Lung microvascular endothelial cell (primary cell): ENCODE data around the gene DUSP8. TPM values are rescaled to one million over a fixed set of nuclear protein-coding genes. Genes with fewer than 3 reads are reported as not detected.
"Not testable (repeated sequence)": the region's sequence is repeated elsewhere in the genome, so short reads cannot be mapped to it uniquely, and the experiment has no call there.

ENCODE experiments used
- DNase-seq, 2 donors: peaks; one replicate each; pipeline versions ENCODE4 v3.0.0 to v3.0.0-alpha.2; 2010; ENCODE audit warnings: low read depth in 2 of 2
- total RNA-seq: library from RNA; depleted of rRNA; stranded (reverse); fragments of >200 nt; gene quantifications from 2 replicates; pipeline ENCODE4 v1.2.1, GENCODE V29; 2014

The DUSP8 gene
- total RNA-seq, 1 donor from 2014 or later, result 0.40 TPM

DNA sequence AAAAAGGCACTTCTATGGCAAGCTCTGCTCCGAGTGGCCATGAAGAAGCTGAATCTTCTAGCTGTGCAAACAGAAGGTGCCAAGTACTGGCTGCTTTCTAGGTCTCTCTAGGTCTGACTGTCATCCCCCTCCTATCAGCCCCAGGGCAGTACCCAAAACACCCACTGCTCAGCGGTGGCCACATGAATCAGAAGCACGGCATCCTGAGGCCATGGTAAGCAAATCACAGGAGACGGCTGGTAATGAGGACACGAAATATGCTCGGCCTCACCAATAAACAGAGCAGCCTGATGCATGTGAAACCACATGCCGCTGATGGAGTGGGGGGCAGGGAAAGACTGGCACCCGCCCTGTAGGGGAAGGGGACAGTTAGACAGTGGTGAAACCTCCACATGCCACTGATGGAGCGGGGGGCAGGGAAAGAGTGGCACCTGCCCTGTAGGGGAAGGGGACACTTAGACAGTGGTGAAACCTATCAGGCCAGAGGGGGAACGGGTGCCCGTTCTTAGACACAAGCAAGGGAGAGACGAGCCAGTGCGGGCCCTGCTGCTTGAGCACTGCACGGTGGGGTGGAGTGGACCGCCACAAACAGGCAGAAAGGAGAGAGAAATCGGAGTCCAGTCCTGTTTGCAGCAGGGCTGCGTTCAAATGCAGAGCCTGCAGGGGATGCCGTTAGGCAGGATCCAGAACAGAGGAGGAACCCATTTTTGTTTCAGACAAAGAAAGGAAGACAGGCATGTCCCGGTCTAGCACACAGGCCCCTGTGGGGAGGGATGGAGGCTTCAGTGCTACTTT, 55.6 kb downstream of the DUSP8 start:
- no peak for DNase-seq

DNA sequence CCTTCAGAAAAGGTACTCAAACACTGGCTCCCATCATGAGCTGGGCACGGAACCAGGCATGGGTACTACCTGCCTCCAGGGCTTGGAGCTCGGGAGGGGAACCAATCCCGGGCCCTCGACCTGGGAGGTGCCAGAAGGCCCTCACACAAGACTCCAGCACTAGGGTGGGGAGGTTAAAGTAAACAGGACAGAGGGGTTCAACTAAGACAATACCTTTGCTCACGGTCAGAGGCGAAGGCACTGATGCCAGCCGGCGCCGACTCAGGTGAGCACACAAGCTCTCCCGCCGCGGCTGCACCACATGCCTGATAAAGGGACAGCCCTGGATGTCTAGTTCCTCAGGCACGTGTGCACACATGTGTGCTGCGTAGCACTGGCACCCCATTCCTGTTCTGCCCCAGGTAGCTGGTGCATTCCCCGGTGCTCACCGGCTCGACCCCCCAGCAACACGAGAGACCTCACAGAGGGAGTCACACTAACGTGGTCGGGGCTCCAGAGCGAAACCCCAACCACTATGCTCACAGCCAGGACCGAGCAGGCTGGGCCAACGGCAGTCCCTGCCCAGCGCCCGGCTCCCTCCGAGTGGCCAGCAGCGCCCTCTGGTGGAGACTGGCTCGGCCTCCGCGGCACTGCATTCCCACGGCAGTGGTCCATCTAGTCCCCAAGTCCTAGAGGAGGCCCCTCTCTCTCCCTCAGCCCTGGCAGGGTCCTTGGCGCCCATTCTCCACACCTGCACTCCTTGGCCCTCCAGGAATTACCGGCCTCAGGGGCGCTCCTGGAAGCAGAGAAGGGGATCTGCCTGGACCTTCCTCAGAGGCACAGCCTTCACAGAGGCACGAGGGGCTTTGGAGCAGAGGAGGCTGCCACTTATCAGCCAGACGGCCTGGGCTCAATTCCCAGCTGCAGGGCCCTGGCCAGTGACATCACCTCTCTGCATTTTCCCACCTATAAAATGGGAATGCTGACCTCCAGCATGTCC, 56.7 kb downstream of the DUSP8 start:
- DNase-seq, result peak; percentile 69 to 80

DNA sequence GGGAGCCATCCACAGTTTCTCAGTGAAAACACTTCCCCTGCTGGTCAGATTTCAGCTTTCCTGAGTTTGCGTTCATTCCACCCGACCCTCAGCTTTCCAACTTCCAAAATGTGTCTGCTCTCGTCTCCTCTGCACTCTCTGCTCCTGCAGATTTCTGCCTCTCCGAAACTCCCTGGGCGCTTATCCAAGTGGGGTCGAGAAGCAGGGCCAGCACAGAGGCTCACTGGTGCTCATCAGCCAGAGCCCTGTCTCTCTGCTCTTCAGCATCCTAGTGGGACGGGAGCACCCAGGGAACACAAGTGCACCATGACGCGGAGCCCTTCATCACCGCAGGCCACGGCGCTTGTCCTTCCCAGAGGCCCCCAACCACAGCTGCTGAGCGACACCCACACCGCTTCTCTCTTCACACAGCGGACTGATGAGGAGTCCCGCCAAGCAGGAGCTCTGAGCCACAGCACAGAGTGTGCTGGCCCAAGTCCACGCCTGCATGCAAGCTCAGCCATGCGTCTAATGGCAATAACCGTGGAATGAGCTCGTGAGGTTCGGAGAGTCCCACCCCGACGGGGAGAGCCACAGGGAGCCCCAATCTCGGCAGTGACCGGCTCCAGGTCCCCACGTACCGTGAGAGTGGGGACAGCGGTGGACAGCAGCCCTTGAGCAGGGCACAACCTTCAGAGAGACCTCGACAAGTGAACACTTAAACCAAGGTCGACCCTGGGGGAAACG, 57.6 kb downstream of the DUSP8 start:
- no peak for DNase-seq

DNA sequence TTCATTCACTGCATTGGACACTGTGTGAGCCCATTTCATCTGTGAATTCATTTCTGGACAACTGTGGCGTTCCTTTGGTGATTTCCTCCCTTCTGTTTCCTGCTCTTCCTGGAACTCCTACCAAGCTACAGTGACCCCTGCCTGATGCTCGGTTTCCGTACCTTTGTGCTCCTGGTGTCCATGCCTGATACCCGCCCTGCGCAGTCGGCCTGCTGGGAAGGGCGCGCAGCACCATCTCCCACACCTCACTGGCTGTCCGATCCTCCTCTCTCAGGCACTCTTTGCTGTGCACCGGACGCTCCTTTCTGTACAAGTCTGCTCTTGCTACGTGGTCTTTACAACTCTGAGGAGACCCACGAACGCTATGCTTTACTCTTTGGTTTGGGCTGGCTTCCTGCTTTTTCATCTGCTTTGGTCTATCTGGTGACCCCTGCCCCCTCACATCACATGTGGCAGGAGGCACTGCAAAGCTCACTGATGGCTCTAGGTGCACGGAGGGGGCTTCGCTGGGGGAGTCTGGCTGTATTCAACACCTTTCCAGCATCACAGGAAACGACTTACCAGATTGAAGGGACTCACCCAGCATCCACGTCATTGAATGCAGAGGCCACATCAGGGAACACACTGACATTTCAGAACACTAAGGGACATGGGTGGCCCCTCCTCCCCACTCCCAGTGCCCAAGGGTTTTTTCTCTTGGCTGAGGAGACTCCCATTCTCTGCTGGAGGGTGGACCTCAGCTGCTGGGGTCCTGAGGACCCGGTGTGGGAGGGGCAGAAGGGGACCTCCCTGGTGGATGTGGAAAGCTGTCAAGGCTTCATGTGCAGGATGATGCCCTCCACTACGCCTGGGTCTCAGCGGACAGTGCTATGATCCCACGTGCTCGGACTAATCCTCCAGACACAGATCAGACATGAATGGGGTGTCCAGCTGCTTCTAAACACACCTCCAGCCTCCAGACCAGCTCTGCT, 58.5 kb downstream of the DUSP8 start:
- DNase-seq, result peak; percentile 23 to 89

DNA sequence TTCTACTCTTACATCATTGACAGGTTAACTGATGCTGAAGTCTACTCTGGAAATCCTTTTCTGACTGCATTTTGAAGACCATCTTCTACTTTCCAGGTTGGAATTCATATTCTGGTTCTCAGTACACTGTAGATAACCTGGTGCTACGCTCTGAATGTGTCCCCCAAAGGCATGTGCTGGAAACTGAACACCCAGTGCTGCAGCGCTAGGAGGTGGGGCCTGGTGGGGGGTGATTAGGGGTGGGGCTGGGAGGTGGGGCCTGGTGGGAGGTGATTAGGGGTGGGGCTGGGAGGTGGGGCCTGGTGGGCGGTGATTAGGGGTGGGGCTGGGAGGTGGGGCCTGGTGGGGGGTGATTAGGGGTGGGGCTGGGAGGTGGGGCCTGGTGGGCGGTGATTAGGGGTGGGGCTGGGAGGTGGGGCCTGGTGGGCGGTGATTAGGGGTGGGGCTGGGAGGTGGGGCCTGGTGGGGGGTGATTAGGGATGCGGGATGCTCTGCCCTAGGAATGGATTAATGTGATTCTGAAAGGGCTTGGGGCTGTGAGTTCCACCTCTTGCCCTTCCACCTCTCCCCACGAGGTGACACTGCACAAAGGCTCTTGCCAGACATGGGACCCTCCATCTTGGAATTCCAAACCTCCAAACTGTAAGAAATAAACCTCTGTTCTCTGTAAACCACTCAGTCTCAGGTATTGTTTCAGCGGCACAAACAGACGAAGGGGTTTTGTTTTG, 59.4 kb downstream of the DUSP8 start:
- DNase-seq, result not testable (repeated sequence)

- no peak for DNase-seq
These were observed 60.1 kb downstream of the DUSP8 start for GRCh38 chr11:1511937-1512496.

GRCh38 chr11:1510928-1511327, 61.1 kb downstream of the DUSP8 start:
- no peak for DNase-seq

GRCh38 chr11:1510351-1510750, 61.7 kb downstream of the DUSP8 start:
- DNase-seq, result not testable (repeated sequence)

- DNase-seq, result no peak
These were observed 62.3 kb downstream of the DUSP8 start for GRCh38 chr11:1509626-1510255.

DNA sequence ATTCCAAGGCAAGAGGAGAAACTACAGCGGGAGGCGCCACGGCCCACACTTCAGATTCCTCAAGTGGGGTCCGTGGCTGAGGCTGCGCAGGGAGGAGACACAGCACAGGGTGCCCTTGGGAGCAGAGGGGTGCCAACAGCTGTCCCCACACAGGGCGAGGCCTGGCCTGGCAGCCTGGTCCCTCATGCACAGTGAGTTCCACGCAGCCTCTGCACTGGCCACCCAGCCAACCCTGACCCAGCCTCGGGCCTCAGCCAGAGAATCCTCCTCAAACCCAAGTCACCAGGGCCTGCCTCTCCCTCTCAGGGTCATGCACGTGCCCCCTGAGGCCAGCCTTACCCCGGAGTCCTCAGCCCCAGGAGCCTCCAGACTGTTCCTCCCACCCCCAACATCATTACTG, 63.1 kb downstream of the DUSP8 start:
- no peak for DNase-seq

DNA sequence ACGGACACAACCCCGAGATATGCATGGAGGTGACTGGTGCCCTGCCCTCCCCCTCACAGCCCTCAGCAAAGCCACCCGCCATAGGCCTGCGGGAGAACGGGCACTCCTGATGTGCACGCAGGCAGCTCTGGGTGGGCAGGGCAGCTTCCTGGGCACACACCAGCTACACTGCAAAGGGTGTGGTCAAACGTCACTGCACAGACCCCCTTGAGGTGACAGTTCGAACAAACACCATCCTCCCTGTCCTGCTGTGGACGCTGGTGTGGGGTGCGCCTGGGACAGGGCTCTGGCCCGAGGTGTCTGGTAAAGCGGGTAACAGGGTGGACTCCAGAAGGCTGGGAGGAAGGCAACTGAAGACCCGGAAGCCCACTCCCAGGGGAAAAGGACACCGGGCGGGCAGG, 63.6 kb downstream of the DUSP8 start:
- DNase-seq, result no peak

DNA sequence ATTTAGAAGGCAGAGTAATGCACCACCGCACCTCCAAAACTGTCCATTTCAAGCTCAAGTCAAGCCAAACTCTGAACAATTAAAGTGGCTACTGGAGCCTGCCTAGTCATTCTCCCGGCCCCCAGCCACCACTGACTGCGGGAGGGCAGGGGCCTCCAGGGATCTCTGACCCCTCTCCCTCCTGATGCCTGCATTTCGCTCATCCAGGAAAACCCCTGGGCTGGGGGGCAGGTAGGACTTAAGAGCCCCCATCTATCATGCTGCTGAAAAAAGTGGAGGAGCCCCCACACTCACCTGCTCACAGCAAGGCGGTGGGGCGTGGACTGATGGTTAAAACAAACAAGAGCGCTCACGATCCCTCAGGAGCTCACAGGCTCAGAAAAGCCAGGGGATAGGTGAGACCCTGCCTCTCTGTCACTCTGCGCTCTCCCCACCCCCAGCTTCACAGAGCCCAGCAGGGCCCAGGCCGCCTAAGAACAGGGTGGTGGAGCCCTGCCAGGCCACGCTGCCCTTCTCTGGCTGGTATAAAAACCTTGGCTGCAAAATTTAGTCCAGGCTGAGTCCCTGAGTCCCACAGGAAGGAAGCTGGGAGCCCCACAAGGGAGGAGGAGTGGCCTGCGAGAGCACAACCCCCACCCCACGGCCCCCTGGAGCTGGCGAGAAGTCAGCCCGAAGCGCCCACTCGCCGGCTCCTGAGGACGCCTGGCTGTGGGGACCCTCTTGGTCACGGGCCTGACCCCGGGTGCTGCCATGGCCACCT, 64.5 kb downstream of the DUSP8 start:
- DNase-seq, result no peak

DNA sequence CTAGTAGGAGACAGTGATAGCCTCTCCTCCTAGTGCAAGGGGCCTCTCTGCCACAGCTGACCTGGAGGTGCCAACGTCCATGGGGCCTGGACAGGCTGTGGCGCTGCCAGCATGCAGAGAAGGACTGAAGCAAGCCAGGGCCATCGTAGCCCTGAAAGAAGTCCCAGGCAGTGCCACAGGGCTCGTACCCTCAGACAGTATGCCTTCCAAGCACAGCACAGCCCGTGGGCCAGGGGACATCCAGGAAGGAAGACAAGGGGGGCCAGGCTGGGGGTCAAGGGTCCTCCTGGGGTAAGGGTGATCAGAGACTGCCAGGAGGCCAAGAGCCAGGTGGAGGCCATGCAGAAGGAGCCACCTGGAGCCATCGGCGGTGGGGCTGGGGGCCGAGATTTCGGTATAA, 65.1 kb downstream of the DUSP8 start:
- no peak for DNase-seq

DNA sequence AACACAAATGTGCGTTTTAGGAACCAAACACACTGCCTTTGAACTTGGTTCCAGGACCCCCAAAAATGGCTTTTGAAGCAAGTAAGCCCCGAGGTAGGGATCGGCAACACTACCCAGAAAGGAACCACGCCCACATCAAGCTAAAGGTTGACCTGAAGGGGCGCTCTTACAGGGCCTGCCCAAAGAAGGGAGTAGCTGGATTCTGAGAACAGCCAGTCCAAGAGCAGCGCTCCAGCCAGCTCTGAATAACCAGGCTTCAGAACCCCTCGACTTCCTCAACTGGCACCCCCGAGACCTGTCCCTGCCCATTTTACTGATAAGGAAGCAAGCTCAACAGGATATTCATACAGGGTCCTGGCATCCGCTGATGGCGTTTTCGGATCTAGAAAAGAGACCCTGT, 66.6 kb downstream of the DUSP8 start:
- no peak for DNase-seq

GRCh38 chr11:1504581-1505290, 67.3 kb downstream of the DUSP8 start:
- no peak for DNase-seq

DNA sequence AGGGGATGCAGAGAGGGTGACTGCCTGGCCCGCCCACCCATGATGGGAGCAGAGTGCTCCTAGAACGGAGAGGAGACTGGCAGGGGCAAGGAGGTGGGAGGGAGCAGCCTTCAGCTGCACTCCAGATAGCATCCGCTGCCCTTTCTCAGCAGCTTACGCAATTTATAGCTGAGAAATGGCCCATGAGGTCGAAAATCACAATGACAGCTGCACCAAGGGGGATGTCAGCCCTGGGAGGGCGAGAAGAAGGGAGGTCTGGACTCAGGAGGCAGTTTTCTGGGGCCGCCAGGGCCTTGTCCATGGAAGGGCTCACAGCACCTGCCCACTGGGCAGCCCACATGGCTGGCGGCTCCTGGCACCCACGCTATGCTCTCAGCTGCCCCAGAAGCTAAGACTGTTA, 67.9 kb downstream of the DUSP8 start:
- no peak for DNase-seq
